Activated CD8-positive, alpha-beta memory T cell treated with anti-CD3 and anti-CD28 coated beads for 4 hours (primary cell): Measurements from ENCODE around the gene RHO.
"Not testable (repeated sequence)": the region's sequence is repeated elsewhere in the genome, so short reads cannot be mapped to it uniquely, and the experiment has no call there.

Experiments used
- DNase-seq, 2 donors: peaks; one replicate each; pipeline ENCODE4 v3.0.0-alpha.2; 2020; ENCODE audit warnings: low read depth in 2 of 2

Gene RHO

DNA sequence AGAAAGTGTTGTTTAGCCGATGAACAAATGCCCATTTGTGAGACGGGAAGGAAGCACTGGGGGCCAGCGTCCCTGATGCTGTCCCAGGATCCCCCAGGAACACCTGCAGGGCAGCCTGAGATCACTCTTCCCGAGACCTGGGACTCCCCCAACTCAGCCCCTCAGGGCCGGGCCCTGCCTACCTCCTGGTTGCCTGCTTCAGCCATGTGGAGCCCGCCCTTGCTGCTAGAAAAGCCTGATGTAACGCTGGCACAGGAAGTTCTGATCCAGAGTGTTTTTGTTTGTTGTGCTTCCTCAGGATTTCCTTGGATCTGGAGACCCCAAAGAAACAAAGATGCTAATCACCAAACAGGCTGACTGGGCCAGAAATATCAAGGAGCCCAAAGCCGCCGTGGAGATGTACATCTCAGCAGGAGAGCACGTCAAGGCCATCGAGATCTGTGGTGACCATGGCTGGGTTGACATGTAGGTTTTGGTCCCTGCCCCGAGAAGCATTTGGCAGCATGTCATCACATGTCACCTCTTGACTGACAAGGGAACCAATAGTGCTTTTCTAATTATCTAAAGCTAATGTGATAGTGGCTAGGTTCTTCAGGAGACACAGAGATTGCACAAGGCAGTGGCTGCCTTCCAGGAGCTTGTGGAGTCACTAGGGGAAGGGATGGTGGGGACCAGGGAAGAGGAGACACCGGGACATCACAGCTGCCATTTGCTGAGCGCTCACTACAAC lies 28.7 kb upstream of the RHO start:
- DNase-seq: not testable (repeated sequence)

DNA sequence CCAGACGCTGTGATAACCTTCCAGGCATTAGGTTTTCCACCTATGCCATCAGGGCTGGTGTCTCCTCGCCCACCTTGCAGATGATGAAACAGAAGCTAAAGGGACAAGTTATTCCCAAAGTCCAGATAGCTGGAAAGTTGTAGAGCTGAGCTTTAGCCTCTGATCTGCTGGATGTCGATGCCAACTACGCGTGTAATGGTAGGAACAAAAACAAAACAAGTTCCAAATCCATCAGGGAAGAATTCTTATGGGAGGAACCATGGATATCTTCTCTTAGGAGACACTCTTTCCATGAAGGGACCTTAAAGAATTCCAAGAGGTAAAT lies 28.1 kb upstream of the RHO start:
- no peak for DNase-seq

DNA sequence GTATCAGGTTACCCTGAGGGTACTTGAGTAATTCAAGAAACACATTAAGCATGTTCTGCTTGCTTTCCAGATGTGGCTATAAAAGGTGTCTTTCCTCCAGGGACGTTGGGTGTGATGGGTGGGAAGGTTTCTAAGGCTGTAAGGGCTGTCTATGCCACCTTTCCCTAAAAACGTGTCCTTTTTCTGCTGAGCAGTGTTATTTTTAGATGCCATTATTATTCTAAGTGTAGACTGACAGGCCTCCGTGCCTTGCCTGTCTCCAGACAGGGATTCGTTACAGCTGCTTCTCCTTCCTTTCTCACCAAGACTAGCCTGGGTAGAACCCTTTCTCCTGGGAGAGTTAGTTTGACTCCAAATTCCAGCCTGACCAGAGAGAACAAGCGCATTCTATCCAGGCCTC lies 26.8 kb upstream of the RHO start:
- no peak for DNase-seq

DNA sequence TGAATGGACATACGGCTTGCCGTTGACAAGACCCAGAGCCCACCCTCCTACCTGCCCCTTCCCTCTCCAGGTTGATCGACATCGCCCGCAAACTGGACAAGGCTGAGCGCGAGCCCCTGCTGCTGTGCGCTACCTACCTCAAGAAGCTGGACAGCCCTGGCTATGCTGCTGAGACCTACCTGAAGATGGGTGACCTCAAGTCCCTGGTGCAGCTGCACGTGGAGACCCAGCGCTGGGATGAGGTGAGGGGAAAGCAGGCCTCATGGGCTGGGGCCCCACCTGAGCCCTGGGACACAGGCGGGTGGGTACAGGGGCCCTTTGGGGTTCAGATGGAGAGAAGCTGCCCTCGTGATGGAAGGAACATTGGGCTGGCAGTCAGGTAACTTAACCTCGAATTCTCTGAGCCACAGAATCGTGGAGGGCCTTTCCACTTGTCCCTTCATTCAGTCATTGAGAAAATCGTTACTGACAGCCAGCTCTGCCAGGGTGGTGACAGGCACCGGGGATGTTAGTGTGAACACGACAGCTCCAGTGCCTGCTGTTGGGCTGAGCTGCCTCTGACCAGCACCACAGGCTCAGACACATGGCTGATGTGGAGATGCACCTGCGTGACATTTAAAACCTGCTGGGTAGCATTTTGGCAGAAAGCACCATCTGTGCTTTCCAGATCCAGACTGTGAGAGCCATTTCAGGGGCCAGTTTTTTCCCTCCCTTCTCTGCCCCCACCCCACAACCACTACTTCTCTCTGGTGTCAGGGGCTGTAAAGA lies 25.6 kb upstream of the RHO start:
- DNase-seq: no peak

DNA sequence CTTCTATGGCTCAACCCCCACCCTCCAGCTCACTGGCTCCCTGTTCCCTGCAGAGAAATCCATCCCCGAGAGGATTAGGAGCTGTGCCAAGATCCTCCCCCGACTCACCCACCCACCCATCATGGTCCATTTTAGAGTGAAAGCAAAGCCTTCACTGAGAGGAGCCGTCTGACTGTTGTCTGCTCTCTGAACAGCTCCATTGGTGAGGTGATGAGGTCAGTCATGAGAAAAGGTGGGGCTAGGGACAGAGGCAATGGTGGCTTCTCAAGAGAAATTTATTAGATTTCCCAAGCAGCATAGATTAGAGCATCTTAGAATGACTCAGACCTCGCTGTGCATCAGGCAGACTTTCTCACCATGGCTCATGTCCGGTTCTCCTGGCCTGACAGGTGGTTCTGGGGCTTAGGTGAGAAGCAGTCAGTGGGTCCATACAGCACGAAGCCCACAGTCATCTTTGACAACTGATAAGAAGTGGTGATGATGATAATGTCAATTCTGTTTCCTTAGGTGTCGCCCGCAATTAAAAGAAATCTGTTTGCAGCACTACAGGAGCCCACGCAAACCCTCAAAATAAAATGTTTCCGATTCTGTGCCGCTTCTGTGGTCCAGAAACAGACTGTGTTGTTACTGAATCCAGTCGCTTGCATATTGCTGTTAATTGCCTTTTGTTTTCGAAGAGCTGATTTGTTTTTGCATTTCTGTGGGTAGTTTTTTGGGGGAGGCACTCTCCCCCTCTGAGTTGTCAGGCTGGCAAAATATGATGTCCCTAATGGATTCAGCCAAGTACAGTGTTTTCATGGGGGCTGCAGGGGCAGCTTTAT lies 24.8 kb upstream of the RHO start:
- no peak for DNase-seq

DNA sequence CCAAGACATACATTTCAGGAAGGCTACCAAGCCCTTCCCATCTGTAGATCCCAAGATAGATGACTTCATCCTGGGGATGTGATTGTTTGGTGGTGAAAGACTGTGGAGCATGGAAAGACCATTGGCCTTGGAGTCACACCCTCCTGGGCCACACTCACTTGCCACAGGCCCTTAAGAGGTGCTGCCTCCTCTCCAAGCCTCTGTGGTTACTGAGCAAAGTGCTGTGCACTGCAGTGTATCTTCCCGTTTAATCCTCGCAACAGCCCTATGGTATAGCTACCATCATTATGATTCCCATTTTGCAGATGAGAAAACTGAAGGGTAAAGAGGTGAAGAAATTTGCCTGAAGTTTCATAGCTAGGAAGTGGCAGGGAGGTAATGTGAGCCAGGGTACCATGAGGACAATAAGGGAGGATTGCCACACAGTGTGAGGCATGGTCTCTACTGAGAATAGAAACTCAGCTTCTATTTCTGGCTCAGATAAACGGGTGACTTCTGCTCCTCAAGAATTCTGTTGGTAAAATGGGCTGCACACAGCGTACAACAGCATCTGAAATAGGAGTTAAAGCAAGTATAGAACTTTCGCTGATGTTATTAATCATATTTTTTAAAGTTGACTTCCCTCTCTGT lies 23.9 kb upstream of the RHO start:
- DNase-seq: no peak

DNA sequence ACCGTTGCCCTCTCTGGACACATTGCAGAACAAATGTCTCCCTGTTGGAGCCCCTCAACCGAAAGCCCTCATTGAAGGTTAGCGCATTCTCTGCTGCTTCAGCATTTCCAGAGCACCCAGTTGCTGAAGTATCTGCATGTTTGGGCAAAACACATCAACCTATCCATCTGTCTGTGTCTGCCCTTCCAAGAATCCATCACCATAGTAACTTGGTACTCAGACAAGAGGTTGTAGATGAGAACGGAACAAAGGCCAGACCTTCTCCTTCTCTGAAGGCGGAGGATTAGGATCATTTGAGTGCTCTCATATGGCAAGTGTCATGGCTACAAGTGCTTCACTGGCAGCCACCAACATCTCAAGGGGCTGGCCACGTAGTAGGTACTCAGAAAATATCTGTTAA lies 23.1 kb upstream of the RHO start:
- no peak for DNase-seq

DNA sequence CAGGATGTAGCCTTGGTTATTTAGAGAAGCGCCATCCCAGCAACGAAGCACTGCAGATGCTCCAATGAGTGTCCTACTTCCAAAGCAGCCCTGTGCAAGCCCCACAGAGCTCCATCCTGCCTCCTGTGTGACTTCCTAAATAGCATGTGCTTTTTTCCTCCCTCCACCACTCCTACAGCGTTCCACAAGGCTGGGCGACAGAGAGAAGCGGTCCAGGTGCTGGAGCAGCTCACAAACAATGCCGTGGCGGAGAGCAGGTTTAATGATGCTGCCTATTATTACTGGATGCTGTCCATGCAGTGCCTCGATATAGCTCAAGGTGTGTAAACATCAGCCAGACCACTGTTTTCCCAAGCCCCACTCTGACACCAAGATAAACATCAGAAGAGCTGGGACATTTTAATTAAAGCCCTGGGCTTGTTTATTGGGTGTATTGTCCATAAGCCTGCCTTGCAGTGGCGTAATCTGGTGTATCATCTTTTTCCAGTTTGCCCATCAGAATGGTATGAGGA lies 22.2 kb upstream of the RHO start:
- no peak for DNase-seq

DNA sequence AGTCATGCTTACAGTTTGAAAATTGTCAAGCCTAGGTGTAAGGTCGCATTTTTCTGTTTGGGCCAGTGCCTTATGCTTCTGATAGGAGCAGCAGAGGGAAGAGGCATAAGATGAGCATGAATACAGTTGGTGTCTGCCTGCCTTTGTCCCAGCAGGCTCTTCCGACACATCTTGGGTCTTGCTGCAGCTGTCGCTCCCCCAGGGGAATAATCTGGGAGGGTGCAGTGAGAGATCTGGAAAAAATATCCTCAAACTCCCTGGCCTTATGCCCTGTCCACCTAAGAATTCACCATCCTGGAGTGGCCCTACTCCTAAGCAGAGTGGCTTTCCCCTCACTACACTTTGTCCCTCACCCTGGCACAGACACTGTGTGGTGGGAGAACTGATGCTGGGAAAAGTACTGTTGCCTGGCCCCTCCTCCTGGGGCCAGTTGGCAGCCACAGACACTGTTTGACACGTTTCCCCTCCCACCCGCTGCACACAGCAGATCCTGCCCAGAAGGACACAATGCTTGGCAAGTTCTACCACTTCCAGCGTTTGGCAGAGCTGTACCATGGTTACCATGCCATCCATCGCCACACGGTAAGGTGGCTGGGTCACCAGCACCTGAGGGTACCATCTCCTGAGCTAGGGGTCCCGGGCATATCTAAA lies 21.1 kb upstream of the RHO start:
- no peak for DNase-seq

DNA sequence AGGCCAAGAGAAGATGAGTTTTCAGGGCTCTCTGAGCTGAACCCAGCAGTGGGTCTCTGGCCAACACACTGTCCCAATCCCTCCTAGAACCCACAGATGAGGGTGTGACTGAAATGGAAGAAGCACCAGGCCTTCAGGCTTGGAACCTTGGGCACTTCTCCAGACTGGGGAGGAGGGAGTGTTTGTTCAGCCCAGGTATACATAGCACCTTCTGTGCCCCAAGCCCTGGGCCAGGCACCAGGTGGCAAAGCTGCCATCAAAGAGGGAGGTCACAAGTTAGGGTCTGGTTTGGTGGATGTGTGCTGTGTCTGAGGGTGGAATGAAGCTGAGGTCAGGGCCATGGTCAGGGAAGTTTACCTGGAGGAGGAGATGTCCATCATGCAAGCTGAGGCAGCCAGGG lies 15.8 kb upstream of the RHO start:
- DNase-seq: no peak

DNA sequence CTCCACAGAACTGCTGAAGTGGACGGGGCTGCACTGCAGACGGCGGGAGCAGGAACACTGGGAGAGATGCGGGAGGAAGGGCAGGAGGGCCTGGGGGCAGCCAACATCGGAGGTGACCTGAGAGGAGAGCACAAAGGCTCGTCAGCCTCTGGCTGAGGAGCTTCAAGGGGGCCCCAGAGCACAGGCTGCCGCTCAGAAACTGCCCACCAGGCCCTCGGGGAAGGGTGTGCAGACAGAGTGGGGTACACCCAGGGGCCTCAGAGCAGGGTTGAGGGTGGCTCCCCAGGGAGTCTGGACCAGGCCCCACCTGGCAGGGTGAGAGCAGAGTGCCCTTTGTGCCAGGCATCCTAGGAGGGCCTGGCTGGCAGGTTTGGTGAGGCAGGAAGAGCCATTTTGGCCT lies 14.7 kb upstream of the RHO start:
- DNase-seq: no peak

DNA sequence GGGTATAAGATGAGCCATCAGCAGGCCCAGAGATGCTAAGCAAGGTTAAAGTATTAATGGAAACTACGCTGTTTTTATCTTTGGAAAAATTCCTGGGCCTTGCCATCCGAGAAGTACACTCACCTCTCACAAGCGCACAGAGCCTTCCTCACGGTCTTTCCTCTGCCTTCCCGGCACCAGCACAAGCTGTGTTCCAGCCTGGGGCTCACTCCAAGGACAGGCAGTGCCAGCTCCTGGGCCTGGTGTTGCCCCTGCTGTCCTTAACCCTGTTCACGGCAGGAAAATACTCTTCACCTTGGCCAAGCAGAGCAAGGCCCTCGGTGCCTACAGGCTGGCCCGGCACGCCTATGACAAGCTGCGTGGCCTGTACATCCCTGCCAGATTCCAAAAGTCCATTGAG lies 14.3 kb upstream of the RHO start:
- DNase-seq: no peak

DNA sequence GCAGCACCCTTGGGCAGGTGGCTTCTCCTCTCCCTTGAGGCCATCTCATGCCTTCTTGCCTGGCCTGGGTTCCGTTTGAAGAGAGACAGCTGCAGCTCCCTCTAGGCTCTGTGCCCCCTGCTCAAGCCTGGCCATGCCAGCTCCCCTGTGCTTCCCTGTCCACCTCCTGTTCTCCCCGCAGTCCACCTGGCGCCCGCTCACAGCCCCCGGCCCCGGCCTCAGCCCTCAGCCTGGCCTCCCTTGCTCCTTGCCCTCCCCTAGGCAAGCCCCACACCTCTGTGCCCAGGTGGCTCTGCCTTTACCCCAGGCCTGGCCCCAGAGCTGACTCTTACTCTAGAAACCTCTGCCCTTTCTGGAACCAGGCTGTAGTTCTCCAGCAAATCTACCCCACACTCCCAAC lies 13.9 kb upstream of the RHO start:
- no peak for DNase-seq

DNA sequence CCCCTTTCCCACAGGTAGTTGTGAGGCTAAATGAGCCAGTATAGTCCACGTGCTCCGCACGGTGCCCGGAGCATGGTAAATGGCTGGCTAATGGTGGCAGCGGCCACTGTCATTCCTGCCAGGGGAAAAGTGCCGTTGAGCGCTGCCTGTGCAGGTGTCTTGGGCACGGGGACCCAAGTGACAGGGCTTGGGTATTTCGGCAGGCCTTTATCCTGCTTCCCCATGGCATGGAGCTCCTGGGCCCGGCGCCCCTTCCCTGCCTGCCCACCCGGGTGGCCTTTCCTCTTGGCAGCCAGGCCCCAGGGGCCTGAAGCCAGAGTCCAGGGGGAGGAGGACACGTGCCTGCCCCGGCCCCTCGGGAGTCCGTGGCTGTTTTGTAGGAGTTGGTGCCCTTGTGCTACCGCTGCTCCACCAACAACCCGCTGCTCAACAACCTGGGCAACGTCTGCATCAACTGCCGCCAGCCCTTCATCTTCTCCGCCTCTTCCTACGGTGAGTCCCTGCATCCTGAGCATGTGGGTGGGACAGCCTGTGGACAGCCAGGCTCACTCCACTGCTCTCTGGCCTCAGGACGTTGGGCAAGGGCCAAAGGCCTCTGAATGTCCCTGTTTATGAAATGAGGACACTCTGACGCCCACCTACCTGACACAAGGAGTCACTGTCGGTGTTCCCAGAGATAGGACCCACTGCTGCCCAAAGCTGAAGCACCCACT lies 13.2 kb upstream of the RHO start:
- not testable (repeated sequence) for DNase-seq

DNA sequence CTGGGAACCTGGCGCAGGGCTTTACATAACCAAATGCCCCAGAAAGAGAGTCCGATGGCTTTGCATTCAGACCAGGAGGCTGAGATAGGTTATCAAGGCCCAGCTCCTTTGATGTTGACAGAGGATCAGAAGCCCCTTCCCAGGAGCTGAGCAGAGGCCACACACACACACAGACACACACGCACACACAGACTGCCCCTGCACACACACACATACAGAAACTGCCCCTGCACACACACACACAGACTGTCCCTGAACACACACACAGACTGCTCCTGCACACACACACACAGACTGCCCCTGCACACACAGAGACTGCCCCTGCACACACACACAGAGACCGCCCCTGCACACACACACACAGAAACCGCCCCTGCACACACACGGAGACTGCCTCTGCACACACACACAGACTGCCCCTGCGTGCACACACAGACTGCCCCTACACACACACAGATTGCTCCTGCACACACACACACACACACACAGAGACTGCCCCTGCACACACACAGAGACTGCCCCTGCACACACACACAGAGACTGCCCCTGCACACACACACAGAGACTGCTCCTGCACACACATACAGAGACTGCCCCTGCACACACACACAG lies 12.5 kb upstream of the RHO start:
- DNase-seq: not testable (repeated sequence)

DNA sequence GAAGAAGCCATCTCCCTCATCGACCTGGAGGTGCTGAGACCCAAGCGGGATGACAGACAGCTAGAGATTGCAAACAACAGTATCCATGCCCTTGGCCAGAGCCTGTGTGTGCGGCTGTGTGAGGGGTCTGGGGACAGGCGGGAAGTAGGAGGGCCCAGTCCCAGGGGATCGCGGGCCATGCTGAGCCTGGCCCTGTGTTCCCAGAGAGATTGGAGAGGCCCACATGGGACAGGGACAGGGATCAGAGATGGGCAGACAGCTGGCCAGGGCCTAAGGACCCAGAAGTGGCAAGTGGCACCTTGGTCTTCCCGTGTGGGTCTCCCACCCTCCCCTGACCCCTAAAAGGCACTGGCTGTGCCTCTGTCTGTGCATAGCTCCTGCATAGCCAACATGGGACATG lies 10.9 kb upstream of the RHO start:
- DNase-seq: no peak

DNA sequence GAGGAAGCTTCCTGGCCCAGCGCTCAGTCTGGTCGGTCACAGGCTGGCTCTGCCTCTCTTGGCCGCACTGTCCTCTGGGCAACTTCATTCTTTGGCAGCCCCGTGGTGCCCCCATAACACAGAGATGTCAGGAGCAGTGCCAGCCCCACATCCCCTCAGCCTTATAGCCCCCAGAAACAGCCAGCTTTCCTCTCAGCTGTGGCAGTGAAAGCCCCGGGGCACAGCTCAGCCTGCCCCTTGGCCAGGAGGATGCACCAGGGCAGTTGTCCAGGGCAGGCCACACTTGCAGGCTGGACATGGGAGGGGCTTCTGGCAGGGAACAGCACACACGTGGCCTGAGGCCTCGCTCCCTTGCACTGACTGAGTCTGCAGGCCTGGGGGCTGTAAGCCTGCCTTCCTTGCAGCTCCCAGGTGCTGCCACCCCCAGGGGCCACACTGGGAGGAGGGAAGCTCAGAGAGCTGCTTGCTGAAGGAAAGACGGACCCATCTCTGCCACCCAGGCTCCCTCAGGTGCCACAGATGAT lies 10.3 kb upstream of the RHO start:
- DNase-seq: no peak

DNA sequence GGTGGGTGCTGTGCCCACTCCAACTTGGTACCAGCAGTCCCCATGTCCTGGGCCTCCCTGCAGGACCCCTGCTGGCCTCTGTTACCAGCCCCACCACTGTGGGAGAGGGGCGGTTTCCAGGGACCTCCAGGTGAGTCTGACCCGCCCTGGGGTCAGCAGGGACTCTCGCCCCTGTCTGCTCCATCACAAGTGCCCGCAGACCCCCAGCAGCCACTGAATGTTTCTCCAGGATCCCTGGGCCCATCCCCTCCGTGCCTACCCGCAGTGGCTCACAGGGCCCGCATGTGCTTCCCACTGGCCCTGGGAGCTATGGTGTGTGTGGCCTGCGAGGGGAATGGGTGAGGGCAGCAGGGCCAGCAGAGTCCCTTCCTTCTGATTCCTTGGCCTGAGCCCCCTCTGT lies 9.9 kb upstream of the RHO start:
- no peak for DNase-seq

DNA sequence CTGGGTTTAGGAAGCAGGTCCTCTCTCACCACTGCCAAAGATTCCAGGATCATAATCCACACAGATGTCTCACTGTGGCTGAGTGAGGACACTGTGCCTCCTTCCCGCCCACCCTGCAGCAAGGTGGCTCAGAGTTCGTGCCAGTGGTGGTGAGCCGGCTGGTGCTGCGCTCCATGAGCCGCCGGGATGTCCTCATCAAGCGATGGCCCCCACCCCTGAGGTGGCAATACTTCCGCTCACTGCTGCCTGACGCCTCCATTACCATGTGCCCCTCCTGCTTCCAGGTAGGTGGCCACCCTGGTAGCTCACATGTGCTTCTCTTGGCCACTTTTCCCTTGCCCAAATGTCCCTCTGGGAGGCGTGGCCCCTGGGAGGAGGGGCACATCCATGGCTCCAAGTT lies 9.0 kb upstream of the RHO start:
- no peak for DNase-seq
